Measurements from ENCODE around the gene C6orf118.

The C6orf118 gene

GRCh38 chr6:165244524-165245247 is 64.7 kb downstream of the C6orf118 start:
- no peak for DNase-seq (ENCODE audit: low read depth in 2 of 2)

GRCh38 chr6:165243801-165244200 is 65.6 kb downstream of the C6orf118 start:
- no peak for DNase-seq (ENCODE audit: low read depth in 2 of 2)

GRCh38 chr6:165236326-165236725 is 73.1 kb downstream of the C6orf118 start:
- no peak for DNase-seq (ENCODE audit: low read depth in 2 of 2)

- DNase-seq (ENCODE audit: low read depth in 2 of 2), result no peak
Measured at GRCh38 chr6:165232731-165233488, 76.5 kb downstream of the C6orf118 start.

- DNase-seq (ENCODE audit: low read depth in 2 of 2), result no peak
Measured at GRCh38 chr6:165231581-165232561, 77.5 kb downstream of the C6orf118 start.

- no peak for DNase-seq (ENCODE audit: low read depth in 2 of 2)
Measured at GRCh38 chr6:165231177-165231576, 78.2 kb downstream of the C6orf118 start.

Data from stimulated activated CD8-positive, alpha-beta memory T cell treated with anti-CD3 and anti-CD28 coated beads, Interleukin-15, amount 100 ng/mL, for 4 hours (primary cell).